Hepatocyte (in vitro differentiated cells): ENCODE data around the gene CASP7.

Source experiments
- CTCF ChIP-seq: fragments of 200-600 bp; sonication (generic); IDR thresholded peaks from 2 replicates; pipeline ENCODE4 v1.5.1; 2016; ENCODE audit warnings: antibody characterized with exemption, mild to moderate bottlenecking; ENCODE audit not compliant: poor library complexity
- EZH2 ChIP-seq: fragments of 200-600 bp; sonication (generic); IDR thresholded peaks from 2 replicates; pipeline ENCODE4 v1.6.1; 2016; ENCODE audit warnings: antibody characterized with exemption, mild to moderate bottlenecking, borderline replicate concordance
- EZH2phosphoT487 ChIP-seq: fragments of 200-600 bp; sonication (generic); IDR thresholded peaks from one replicate; pipeline ENCODE4 v1.6.1; 2018; ENCODE audit warnings: antibody characterized with exemption, mild to moderate bottlenecking, low read depth, moderate library complexity; ENCODE audit not compliant: unreplicated experiment, severe bottlenecking

- TF ChIP-seq CTCF (no peak), EZH2phosphoT487 (no peak), EZH2 (no peak)
Observed at GRCh38 chr10:113705344-113705652, 25.6 kb downstream of the CASP7 start.
